Measurements from ENCODE around the gene AGBL5. TPM values are rescaled to one million over a fixed set of nuclear protein-coding genes. Genes with fewer than 3 reads are reported as not detected.
"Not testable (repeated sequence)": the region's sequence is repeated elsewhere in the genome, so short reads cannot be mapped to it uniquely, and the experiment has no call there.

Gene AGBL5
- total and polyA plus RNA-seq, 10 donors = 7.1 to 18.6 (median 12.7) TPM

- TF ChIP-seq, protein P1, sequence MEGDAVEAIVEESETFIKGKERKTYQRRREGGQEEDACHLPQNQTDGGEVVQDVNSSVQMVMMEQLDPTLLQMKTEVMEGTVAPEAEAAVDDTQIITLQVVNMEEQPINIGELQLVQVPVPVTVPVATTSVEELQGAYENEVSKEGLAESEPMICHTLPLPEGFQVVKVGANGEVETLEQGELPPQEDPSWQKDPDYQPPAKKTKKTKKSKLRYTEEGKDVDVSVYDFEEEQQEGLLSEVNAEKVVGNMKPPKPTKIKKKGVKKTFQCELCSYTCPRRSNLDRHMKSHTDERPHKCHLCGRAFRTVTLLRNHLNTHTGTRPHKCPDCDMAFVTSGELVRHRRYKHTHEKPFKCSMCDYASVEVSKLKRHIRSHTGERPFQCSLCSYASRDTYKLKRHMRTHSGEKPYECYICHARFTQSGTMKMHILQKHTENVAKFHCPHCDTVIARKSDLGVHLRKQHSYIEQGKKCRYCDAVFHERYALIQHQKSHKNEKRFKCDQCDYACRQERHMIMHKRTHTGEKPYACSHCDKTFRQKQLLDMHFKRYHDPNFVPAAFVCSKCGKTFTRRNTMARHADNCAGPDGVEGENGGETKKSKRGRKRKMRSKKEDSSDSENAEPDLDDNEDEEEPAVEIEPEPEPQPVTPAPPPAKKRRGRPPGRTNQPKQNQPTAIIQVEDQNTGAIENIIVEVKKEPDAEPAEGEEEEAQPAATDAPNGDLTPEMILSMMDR (IDR thresholded peaks at IDR 0.05 in 8 of 11, conservative IDR thresholded peaks at IDR 0.05 in 3 of 11) = no peak
- TF ChIP-seq POLR2AphosphoS5 (IDR thresholded peaks at IDR 0.05) (no peak), POLR2A (IDR thresholded peaks at IDR 0.05) (no peak)
- Histone ChIP-seq H3K36me3 (no peaks in the 10 kb centered on the region), H3K4me1 (no peaks in the 10 kb centered on the region), H3K27me3 (replicated peaks in 1 of 7) (peaks cover 0 to 27% (median 0%) of the 10 kb centered on the region in 7 donors), H3K4me3 (no peak overlapping the region), H3K9me3 (no peaks in the 10 kb centered on the region), H3K27ac (no peak overlapping the region)
- intact Hi-C loops (cut with DNase I; ENCODE audit: low total_unique reads) = no loop called here
- 77 to 97% (median 95%) methylated on average over 2 of the region's 2 CpGs for WGBS, 5 donors
- DNase-seq = no peak
Observed at GRCh38 chr2:27108221-27108620, 56.8 kb downstream of the AGBL5 start.

GRCh38 chr2:27109083-27109482 is 57.6 kb downstream of the AGBL5 start:
- no peaks in the 10 kb centered on the region for H3K9me3 ChIP-seq
- peaks cover 0 to 21% (median 0%) of the 10 kb centered on the region in 7 donors for H3K27me3 ChIP-seq (replicated peaks in 1 of 7)
- WGBS, 5 donors = 83 to 95% (median 90%) methylated on average over 3 of the region's 3 CpGs
- TF ChIP-seq POLR2AphosphoS5 (IDR thresholded peaks at IDR 0.05) (no peak), POLR2A (IDR thresholded peaks at IDR 0.05) (no peak)
- TF ChIP-seq, protein P1 (IDR thresholded peaks at IDR 0.05 in 8 of 11, conservative IDR thresholded peaks at IDR 0.05 in 3 of 11) = no peak
- H3K4me1 ChIP-seq = no peaks in the 10 kb centered on the region
- DNase-seq = no peak
- intact Hi-C loops (cut with DNase I; ENCODE audit: low total_unique reads) = no loop called here
- H3K36me3 ChIP-seq = no peaks in the 10 kb centered on the region
- no peak overlapping the region for H3K4me3 ChIP-seq
- H3K27ac ChIP-seq = no peak overlapping the region

DNA sequence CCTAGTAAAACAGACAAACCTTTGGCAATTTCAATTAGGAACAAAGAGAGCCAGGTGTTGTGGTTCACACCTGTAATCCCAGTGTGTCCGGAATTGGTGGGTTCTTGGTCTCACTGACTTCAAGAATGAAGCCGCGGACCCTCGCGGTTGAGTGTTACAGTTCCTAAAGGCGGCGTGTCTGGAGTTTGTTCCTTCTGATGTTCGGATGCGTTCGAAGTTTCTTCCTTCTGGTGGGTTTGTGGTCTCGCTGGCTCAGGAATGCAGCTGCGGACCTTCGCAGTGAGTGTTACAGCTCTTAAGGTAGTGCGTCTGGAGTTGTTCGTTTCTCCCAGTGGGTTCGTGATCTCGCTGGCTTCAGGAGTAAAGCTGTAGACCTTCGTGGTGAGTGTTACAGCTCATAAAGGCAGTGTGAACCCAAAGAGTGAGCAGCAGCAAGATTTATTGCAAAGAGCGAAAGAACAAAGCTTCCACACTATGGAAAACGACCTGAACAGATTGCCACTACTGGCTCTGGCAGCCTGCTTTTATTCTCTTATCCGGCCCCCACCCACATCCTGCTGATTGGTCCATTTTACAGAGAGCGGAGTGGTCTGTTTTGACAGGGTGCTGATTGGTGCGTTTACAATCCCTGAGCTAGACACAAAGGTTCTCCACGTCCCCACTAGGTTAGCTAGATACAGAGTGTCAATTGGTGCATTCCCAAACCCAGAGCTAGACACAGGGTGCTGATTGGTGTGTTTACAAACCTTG is 59.3 kb downstream of the AGBL5 start:
- H3K4me3 ChIP-seq; H3K4me1 ChIP-seq; H3K27ac ChIP-seq; H3K9me3 ChIP-seq; intact Hi-C loops (cut with DNase I; ENCODE audit: low total_unique reads); DNase-seq; H3K36me3 ChIP-seq: not testable (repeated sequence)
- WGBS, 5 donors = 79 to 87% (median 84%) methylated on average over 24 of the region's 24 CpGs
- peaks cover 0 to 14% (median 0%) of the 10 kb centered on the region in 7 donors for H3K27me3 ChIP-seq (replicated peaks in 1 of 7)

DNA sequence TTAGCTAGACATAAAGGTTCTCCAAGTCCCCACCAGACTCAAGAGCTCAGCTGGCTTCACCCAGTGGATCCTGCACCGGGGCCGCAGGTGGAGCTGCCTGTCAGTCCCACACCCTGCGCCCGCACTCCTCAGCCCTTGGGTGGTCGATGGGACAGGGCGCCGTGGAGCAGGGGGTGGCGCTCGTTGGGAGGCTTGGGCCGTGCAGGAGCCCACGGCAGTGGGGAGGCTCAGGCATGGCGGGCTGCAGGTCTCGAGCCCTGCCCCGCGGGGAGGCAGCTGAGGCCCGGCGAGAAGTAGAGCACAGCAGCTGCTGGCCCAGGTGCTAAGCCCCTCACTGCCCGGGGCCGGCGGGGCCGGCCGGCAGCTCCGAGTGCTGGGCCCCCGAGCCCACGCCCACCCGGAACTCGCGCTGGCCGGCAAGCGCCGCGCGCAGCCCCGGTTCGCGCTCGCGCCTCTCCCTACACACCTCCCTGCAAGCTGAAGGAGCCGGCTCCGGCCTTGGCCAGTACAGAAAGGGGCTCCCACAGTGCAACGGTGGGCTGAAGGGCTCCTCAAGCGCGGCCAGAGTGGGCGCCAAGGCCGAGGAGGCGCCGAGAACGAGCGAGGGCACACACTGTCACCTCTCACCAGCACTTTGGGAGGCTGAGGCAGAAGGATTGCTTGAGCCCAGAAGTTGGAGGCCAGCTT is 60.1 kb downstream of the AGBL5 start:
- H3K27ac ChIP-seq; intact Hi-C loops (cut with DNase I; ENCODE audit: low total_unique reads); DNase-seq; H3K4me1 ChIP-seq; H3K9me3 ChIP-seq; H3K4me3 ChIP-seq; H3K36me3 ChIP-seq: not testable (repeated sequence)
- 88 to 97% (median 94%) methylated on average over 23 to 49 of the region's 49 CpGs for WGBS, 5 donors
- peaks cover 0 to 11% (median 0%) of the 10 kb centered on the region in 7 donors for H3K27me3 ChIP-seq (replicated peaks in 1 of 7)

DNA sequence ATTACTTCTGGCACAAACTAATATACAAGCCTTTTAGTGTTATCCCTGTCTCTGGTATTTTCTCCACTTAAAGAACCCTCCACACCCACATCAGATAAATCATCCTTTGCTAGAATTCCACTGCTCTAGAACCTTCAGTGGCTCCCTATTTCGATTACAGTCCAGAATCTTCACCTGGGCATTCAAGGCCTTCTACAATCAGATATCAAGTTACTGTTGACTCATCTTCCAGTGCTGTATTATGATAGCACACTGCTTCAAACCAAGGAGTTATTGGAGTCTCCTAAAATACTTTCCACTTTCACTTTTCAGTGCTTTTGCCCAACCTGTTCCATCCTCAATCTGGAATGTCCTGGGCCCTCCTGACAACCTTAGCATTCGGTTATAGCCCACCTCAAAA is 64.1 kb downstream of the AGBL5 start:
- TF ChIP-seq POLR2AphosphoS5 (IDR thresholded peaks at IDR 0.05) (no peak), POLR2A (IDR thresholded peaks at IDR 0.05) (no peak)
- TF ChIP-seq, protein P1 (IDR thresholded peaks at IDR 0.05 in 8 of 11, conservative IDR thresholded peaks at IDR 0.05 in 3 of 11) = no peak
- Histone ChIP-seq H3K4me1 (peaks cover 0 to 16% (median 11%) of the 10 kb centered on the region in 6 donors), H3K36me3 (no peaks in the 10 kb centered on the region), H3K4me3 (no peak overlapping the region), H3K27ac (no peak overlapping the region), H3K9me3 (no peaks in the 10 kb centered on the region), H3K27me3 (replicated peaks in 1 of 7) (peaks cover 0 to 44% (median 22%) of the 10 kb centered on the region in 7 donors)
- 58 to 75% (median 71%) methylated on average over 2 of the region's 2 CpGs for WGBS, 5 donors
- intact Hi-C loops (cut with DNase I; ENCODE audit: low total_unique reads) = no loop called here
- no peak for DNase-seq

All from spleen (tissue), 11 donors.